Bronchial epithelial cell (primary cell): ENCODE measurements around the gene TMEM108. TPM values are rescaled to one million over a fixed set of nuclear protein-coding genes. Genes with fewer than 3 reads are reported as not detected.

Experiments
- DNase-seq: peaks from one replicate; pipeline ENCODE4 v3.0.0-alpha.2; 2010; ENCODE audit warnings: low read depth
- FAIRE-seq: peaks from 2 replicates; lab custom pipeline; 2011; peaks lifted over from hg19 to GRCh38; lab: Jason Lieb, UNC
- H3K27me3 ChIP-seq: 2 replicates; pipeline ENCODE4 v1.5.1; 2011; ENCODE audit warnings: low read length; ENCODE audit not compliant: control insufficient read depth, insufficient read depth
- H3K36me3 ChIP-seq: 2 replicates; pipeline ENCODE4 v1.5.1; 2011; ENCODE audit warnings: low read length; ENCODE audit not compliant: control insufficient read depth, insufficient read depth
- H3K4me3 ChIP-seq: 2 replicates; pipeline ENCODE4 v1.5.1; 2011; ENCODE audit warnings: mild to moderate bottlenecking, low read depth, low read length, control low read depth
- CTCF ChIP-seq: IDR thresholded peaks from 2 replicates; pipeline ENCODE4 v1.5.1; 2011; ENCODE audit warnings: mild to moderate bottlenecking, moderate library complexity, low read length, control low read depth, inconsistent platforms; ENCODE audit not compliant: insufficient read depth, severe bottlenecking
- total RNA-seq: library from RNA; depleted of rRNA; stranded (reverse); fragments of >200 nt; gene quantifications from 2 replicates; pipeline ENCODE4 v1.2.1, GENCODE V29; 2014

The TMEM108 gene
- total RNA-seq, 1 donor from 2014 or later: not detected

DNA sequence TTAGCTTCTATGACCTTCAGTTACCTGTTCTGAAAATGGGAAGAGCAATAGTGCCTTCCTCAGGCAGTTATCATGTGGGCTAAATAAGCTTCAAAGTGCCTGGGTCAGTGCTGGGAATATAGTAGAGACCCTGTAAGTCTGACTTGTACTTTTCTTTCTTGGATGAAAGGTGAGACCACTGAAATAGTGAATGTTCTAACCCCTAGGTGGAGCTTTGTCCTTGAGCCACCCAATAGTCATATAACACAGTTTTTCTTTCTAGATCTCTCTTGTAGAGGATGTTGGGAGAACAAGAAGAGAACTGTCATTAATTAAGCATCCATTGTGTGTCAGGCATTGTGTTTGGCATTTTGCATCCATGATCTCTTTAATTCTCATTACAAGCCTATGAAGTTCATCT is 348.7 kb downstream of the TMEM108 start:
- no peak overlapping the region for H3K4me3 ChIP-seq
- peaks cover 4% of the 10 kb centered on the region for H3K27me3 ChIP-seq
- no peak for TF ChIP-seq CTCF
- DNase-seq: no peak
- FAIRE-seq: no peak
- no peaks in the 10 kb centered on the region for H3K36me3 ChIP-seq

DNA sequence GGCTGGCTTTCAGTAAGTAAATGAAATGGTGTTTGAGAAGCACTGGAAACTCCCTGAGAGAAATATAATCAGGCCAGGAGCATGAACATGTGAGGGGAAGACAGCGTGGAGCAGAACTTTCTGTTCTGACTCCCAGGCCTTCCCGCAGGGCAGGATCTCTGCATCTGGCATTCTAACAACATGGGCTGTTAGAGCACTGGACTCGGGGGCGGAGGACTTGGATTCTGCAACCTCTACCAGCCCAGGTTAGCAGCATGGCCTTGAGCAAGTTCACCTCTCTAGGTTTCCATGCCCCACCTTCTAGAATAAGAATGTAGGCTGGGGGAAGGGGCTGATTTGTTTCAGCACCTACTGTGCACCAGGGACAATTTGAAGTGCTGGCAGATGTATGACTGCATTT is 349.1 kb downstream of the TMEM108 start:
- no peak for DNase-seq
- peak; percentile 28 for FAIRE-seq
- Histone ChIP-seq H3K36me3 (no peaks in the 10 kb centered on the region), H3K27me3 (peaks cover 2% of the 10 kb centered on the region), H3K4me3 (no peak overlapping the region)
- TF ChIP-seq CTCF: no peak

GRCh38 chr3:133388696-133389395 is 350.7 kb downstream of the TMEM108 start:
- Histone ChIP-seq H3K36me3 (no peaks in the 10 kb centered on the region), H3K4me3 (no peak overlapping the region), H3K27me3 (no peaks in the 10 kb centered on the region)
- no peak for TF ChIP-seq CTCF
- no peak for FAIRE-seq
- DNase-seq: no peak

GRCh38 chr3:133390715-133391114 is 352.5 kb downstream of the TMEM108 start:
- DNase-seq (no peak), FAIRE-seq (no peak)

DNA sequence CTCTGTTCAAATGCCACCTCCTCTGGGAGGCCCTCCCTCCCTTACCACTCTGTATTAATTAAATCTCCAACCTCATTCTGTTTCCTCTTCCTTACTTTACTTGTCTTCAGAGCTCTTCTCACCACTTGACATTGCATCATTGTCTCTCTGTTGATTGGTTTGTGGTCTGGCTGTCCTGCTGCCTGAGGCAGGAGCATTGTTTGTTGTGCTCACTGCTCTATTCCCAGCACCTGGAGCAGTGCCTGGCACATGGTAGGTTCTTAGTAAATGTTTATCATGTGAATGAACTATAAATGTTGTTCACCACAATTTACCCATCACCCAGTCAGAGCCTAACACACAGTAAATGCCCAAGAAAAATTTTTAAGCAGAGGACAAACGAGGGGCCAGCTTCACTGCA is 355.0 kb downstream of the TMEM108 start:
- DNase-seq: peak; percentile 46
- H3K36me3 ChIP-seq: no peaks in the 10 kb centered on the region
- no peak for FAIRE-seq
- H3K4me3 ChIP-seq: no peak overlapping the region
- TF ChIP-seq CTCF: no peak
- H3K27me3 ChIP-seq: no peaks in the 10 kb centered on the region

More at GRCh38 chr3:133390715-133391114, 352.5 kb downstream of the TMEM108 start:
- no peaks in the 10 kb centered on the region for H3K36me3 ChIP-seq
- no peak for TF ChIP-seq CTCF
- H3K4me3 ChIP-seq: no peak overlapping the region
- H3K27me3 ChIP-seq: no peaks in the 10 kb centered on the region
